Thyroid gland (tissue), 4 donors: ENCODE results near the gene PCMTD2. TPM values are rescaled to one million over a fixed set of nuclear protein-coding genes. Genes with fewer than 3 reads are reported as not detected.

Experiments used
- DNase-seq, 2 donors: peaks; one replicate each; pipeline ENCODE4 v3.0.0-alpha.2; 2019
- H3K27ac ChIP-seq, 3 donors: fragments of 200-600 bp; sonication (generic); 1 replicate in 2 of 3; 2 replicates in 1 of 3; pipeline ENCODE4 v1.5.1; 2016 to 2019; ENCODE audit warnings: mild to moderate bottlenecking in 1 of 3, moderate library complexity in 1 of 3
- H3K27me3 ChIP-seq: fragments of 200-600 bp; sonication (generic); one replicate; pipeline ENCODE4 v1.5.1; 2019
- H3K36me3 ChIP-seq, 2 donors: fragments of 200-600 bp; sonication (generic); one replicate each; pipeline ENCODE4 v1.5.1; 2016 to 2019
- H3K4me1 ChIP-seq, 2 donors: fragments of 200-600 bp; sonication (generic); one replicate each; pipeline ENCODE4 v1.5.1; 2017 to 2019
- H3K4me3 ChIP-seq, 3 donors: fragments of 200-600 bp; sonication (generic); replicated peaks in 1 of 3; 1 replicate in 2 of 3; 2 replicates in 1 of 3; pipeline ENCODE4 v1.5.1; 2016; ENCODE audit warnings: mild to moderate bottlenecking in 1 of 3
- H3K9me3 ChIP-seq: fragments of 200-600 bp; sonication (generic); one replicate; pipeline ENCODE4 v1.5.1; 2017
- POLR2A ChIP-seq, 2 donors: fragments of 450-650 bp; IDR thresholded peaks; one replicate each; pipeline ENCODE4 v1.6.1; 2017; ENCODE audit warnings: antibody characterized with exemption in 2 of 2, mild to moderate bottlenecking in 2 of 2, moderate library complexity in 1 of 2
- WGBS, 2 donors: methylation state at CpG; one replicate each; pipeline ENCODE4 v1.1.5; 2017; 5-methylcytosine and 5-hydroxymethylcytosine counted together
- intact Hi-C: fragments of 100-400 bp; cut with DNase I; formaldehyde crosslinking; loops from one replicate; pipeline ENCODE4 v1.15.1; 2023
- total RNA-seq, 4 donors: library from RNA; depleted of rRNA; stranded (reverse); fragments of >200 nt; gene quantifications; one replicate each; pipeline ENCODE4 v1.2.3, GENCODE V29; 2016
- TF ChIP-seq, protein P1 (sequence below), 6 experiments: fragments of 200-600 bp in 3 of 6; fragments of 450-650 bp in 3 of 6; sonication (generic) in 3 of 6; IDR thresholded peaks; one replicate each; pipeline ENCODE4 v1.5.1; 2016 to 2019; ENCODE audit warnings: antibody characterized with exemption in 6 of 6, mild to moderate bottlenecking in 2 of 6, inconsistent platforms in 1 of 6, moderate library complexity in 1 of 6

PCMTD2 gene
- total RNA-seq, 4 donors from 2014 or later, result 87.0 to 156 (median 124) TPM

DNA sequence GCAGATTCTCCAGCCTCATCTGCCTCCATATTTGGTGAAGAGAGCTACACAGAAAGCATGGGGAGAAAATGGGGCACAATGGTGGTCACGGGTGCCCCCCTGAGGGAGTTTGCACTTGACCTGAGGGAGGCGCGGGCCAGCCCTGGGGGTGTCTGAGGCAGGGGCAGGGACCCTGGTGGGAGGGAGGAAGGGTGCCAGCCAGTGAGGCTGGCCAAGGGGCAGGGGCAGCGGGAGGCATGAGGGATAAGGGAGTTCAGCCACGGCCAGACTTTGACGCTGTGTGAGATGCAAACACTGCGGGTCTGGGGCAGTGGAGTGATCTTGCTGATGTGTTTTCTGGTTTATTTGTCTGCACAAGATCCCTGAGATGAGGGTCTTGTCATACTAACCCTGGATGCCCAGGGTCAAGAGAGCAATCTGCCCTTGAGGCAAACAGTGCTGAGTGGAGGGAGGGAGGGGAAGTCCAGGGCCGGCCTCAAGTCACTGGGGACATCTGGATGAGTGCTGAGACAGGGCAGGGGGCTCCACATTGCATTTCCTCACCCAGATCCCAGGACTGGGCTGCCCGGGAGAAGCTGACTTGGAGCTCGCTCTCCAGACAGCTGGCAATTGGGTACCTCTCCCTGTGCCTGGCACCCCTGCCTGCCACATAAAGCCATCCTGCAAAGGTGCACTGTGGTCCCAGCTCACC lies 8.8 kb upstream of the PCMTD2 start:
- 70 to 74% methylated on average over 10 of the region's 10 CpGs for WGBS, 2 donors
- intact Hi-C loops, result no loop called here

DNA sequence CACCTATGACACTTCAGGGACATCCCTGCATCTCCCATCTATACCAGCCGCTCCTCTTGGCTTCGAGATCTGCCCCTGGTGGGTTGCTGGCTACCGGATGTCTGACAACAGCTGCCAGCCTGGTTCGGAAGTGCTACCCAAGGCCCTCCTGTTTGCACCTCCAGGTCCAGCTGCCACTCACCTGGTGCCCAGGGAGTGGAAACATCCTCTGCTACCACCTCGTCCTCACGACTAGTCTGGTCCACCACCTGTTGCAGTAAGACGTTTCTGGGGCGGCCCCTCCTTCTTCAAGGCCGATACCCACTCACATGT lies 8.3 kb upstream of the PCMTD2 start:
- Histone ChIP-seq H3K27ac (no peak overlapping the region), H3K4me1 (no peaks in the 10 kb centered on the region), H3K36me3 (no peaks in the 10 kb centered on the region), H3K27me3 (no peaks in the 10 kb centered on the region), H3K9me3 (no peaks in the 10 kb centered on the region), H3K4me3 (no peak overlapping the region)
- 84 to 89% methylated on average over 8 to 9 of the region's 9 CpGs for WGBS, 2 donors
- TF ChIP-seq, protein P1, sequence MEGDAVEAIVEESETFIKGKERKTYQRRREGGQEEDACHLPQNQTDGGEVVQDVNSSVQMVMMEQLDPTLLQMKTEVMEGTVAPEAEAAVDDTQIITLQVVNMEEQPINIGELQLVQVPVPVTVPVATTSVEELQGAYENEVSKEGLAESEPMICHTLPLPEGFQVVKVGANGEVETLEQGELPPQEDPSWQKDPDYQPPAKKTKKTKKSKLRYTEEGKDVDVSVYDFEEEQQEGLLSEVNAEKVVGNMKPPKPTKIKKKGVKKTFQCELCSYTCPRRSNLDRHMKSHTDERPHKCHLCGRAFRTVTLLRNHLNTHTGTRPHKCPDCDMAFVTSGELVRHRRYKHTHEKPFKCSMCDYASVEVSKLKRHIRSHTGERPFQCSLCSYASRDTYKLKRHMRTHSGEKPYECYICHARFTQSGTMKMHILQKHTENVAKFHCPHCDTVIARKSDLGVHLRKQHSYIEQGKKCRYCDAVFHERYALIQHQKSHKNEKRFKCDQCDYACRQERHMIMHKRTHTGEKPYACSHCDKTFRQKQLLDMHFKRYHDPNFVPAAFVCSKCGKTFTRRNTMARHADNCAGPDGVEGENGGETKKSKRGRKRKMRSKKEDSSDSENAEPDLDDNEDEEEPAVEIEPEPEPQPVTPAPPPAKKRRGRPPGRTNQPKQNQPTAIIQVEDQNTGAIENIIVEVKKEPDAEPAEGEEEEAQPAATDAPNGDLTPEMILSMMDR (IDR thresholded peaks at IDR 0.05), result no peak
- no peak for TF ChIP-seq POLR2A (IDR thresholded peaks at IDR 0.05)
- no peak for DNase-seq
- intact Hi-C loops, result no loop called here

More for the DNA sequence above, 8.8 kb upstream of the PCMTD2 start:
- TF ChIP-seq, protein P1 (IDR thresholded peaks at IDR 0.05), result no peak
- TF ChIP-seq POLR2A (IDR thresholded peaks at IDR 0.05), result no peak
- H3K4me3 ChIP-seq, result no peak overlapping the region
- no peaks in the 10 kb centered on the region for H3K27me3 ChIP-seq
- H3K36me3 ChIP-seq, result no peaks in the 10 kb centered on the region
- H3K9me3 ChIP-seq, result no peaks in the 10 kb centered on the region
- no peak for DNase-seq
- H3K4me1 ChIP-seq, result no peaks in the 10 kb centered on the region
- no peak overlapping the region for H3K27ac ChIP-seq

DNA sequence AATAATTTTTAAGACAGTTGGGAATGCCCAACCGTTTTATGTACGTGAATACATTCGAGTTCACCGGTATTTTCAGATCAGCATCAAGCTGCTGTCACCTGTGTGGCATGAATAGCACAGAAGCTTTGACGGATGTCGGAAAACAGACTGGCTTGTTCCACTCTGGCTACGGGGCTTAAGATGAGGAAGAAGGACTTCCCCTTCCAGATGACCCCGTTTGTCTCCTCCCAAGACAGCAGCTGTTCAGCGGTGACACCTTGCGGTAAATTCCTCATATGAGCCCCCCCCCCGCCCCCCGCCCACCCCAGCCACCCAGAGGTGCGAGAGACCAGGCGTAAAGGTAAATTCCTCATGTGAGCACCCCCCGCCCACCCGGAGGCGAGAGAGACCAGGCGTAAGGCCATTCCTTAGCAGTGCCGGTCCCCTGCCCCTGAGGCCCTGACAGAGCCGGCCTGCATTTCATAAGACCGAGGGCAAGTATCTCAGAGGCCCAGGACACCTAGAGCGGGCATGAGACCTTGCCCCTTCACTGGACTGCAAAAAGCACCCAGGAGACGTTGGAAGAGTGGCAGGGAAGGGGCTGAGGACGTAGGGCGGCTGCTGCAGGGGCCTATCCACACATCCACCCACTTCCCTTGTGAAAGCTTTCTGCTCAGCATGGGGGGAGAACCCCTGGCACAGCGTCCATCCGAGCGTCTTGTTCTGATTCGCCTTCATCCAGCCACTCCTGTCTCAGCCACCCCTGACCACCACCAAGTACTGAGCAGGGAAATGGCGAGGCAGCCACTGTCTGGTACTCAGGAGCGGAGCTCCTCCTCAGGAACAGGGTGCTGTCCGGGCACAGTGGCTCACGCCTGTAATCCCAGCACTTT lies 7.3 kb upstream of the PCMTD2 start:
- H3K27ac ChIP-seq, result no peak overlapping the region
- no peaks in the 10 kb centered on the region for H3K9me3 ChIP-seq
- intact Hi-C loops, result no loop called here
- no peaks in the 10 kb centered on the region for H3K36me3 ChIP-seq
- H3K4me1 ChIP-seq, result no peaks in the 10 kb centered on the region
- H3K27me3 ChIP-seq, result no peaks in the 10 kb centered on the region
- TF ChIP-seq, protein P1 (IDR thresholded peaks at IDR 0.05), result no peak
- no peak for TF ChIP-seq POLR2A (IDR thresholded peaks at IDR 0.05)
- no peak for DNase-seq
- WGBS, 2 donors, result 70 to 74% methylated on average over 23 of the region's 33 CpGs
- no peak overlapping the region for H3K4me3 ChIP-seq

DNA sequence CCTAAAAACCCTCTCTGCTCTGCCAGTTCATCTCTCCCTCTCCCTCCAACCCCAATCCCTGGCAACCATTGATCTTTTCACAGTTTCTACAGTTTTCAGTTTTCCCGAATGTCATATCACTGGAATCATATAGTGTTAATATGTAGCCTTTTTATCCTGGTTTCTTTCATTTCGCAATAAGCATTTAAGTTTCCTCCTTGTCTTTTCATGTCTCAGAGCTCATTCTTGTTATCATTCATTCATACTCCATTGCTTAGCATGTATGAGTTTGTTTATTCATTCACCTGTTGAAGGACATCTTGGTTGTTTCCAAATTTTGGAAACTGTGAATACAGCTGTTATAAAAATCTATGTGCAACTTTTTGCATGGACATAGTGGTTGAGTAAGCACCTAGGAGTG lies 5.5 kb upstream of the PCMTD2 start:
- no peaks in the 10 kb centered on the region for H3K27me3 ChIP-seq
- 89% methylated on average over 2 of the region's 2 CpGs for WGBS, 2 donors
- no peak overlapping the region for H3K27ac ChIP-seq
- intact Hi-C loops, result no loop called here
- DNase-seq, result no peak
- H3K9me3 ChIP-seq, result no peaks in the 10 kb centered on the region
- H3K4me3 ChIP-seq, result no peak overlapping the region
- TF ChIP-seq, protein P1 (IDR thresholded peaks at IDR 0.05), result no peak
- no peak for TF ChIP-seq POLR2A (IDR thresholded peaks at IDR 0.05)
- no peaks in the 10 kb centered on the region for H3K36me3 ChIP-seq
- peaks cover under 1 to 2% of the 10 kb centered on the region in 2 donors for H3K4me1 ChIP-seq

DNA sequence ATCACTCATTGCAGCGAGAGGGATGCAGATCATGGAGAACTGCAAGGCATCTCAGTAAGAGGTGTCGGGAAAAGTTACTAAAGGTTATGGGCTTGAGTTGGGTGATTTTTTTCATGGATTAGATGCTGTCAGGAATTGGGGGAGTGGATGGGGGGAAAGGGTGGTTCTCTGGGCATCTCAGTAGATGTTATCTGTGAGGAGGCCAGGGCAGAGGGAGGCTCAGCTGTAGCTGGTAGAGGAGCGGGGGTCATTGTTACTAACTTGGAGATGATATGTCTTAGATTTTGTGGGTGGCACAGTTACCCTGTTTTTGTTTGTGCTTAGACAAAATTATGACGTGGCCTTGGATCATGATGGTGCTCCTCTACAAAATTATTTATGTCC lies 2.6 kb upstream of the PCMTD2 start:
- Histone ChIP-seq H3K27ac (no peak overlapping the region), H3K9me3 (no peaks in the 10 kb centered on the region), H3K36me3 (no peaks in the 10 kb centered on the region), H3K4me3 (no peak overlapping the region), H3K4me1 (peaks cover 12 to 13% of the 10 kb centered on the region in 2 donors), H3K27me3 (no peaks in the 10 kb centered on the region)
- TF ChIP-seq, protein P1 (IDR thresholded peaks at IDR 0.05), result no peak
- TF ChIP-seq POLR2A (IDR thresholded peaks at IDR 0.05), result no peak
- DNase-seq, result no peak
- intact Hi-C loops, result no loop called here
- 95 to 97% methylated on average over 4 of the region's 4 CpGs for WGBS, 2 donors
